LNCAP (cell line): Measurements from ENCODE around the gene LZTS2.

Source experiments
- CTCF ChIP-seq: fragments of 450-650 bp; IDR thresholded peaks from 2 replicates; pipeline ENCODE4 v1.5.1; 2017; ENCODE audit warnings: mild to moderate bottlenecking

Gene LZTS2

GRCh38 chr10:101014966-101015581, 15.5 kb downstream of the LZTS2 start:
- TF ChIP-seq CTCF = no peak

GRCh38 chr10:101015582-101015973, 16.0 kb downstream of the LZTS2 start:
- TF ChIP-seq CTCF = no peak

- TF ChIP-seq CTCF = no peak
These were observed 17.2 kb downstream of the LZTS2 start for GRCh38 chr10:101016814-101017213.

- no peak for TF ChIP-seq CTCF
These were observed 18.6 kb downstream of the LZTS2 start for GRCh38 chr10:101018118-101018599.

GRCh38 chr10:101018600-101019439, 19.2 kb downstream of the LZTS2 start:
- TF ChIP-seq CTCF = peak; percentile 48

GRCh38 chr10:101019440-101019703, 19.8 kb downstream of the LZTS2 start:
- TF ChIP-seq CTCF = no peak

GRCh38 chr10:101020427-101021075, 20.9 kb downstream of the LZTS2 start:
- TF ChIP-seq CTCF = no peak
